Measurements from ENCODE around the gene CINP. TPM values are rescaled to one million over a fixed set of nuclear protein-coding genes. Genes with fewer than 3 reads are reported as not detected.

CINP gene
- total RNA-seq, 1 experiment from 2014 or later: 38.3 TPM

GRCh38 chr14:102375119-102375518 is 12.4 kb upstream of the CINP start:
- CTCF ChIA-PET: no interaction called here
- Mint-ChIP-seq H3K27ac (ENCODE audit: unreplicated experiment) (no peak overlapping the region), H3K27me3 (ENCODE audit: unreplicated experiment) (no peaks in the 10 kb centered on the region), H3K9me3 (ENCODE audit: low read depth, unreplicated experiment) (no peaks in the 10 kb centered on the region), H3K4me3 (ENCODE audit: low read depth, unreplicated experiment) (no peak overlapping the region), H3K4me1 (ENCODE audit: low read depth, unreplicated experiment) (no peaks in the 10 kb centered on the region), H3K36me3 (ENCODE audit: insufficient read depth, unreplicated experiment) (no peaks in the 10 kb centered on the region)
- no TSS peak for BruUV-seq (replicated peaks)
- intact Hi-C loops (cut with micrococcal nuclease; ENCODE audit: unreplicated experiment): no loop called here
- TF ChIP-seq, protein P1, sequence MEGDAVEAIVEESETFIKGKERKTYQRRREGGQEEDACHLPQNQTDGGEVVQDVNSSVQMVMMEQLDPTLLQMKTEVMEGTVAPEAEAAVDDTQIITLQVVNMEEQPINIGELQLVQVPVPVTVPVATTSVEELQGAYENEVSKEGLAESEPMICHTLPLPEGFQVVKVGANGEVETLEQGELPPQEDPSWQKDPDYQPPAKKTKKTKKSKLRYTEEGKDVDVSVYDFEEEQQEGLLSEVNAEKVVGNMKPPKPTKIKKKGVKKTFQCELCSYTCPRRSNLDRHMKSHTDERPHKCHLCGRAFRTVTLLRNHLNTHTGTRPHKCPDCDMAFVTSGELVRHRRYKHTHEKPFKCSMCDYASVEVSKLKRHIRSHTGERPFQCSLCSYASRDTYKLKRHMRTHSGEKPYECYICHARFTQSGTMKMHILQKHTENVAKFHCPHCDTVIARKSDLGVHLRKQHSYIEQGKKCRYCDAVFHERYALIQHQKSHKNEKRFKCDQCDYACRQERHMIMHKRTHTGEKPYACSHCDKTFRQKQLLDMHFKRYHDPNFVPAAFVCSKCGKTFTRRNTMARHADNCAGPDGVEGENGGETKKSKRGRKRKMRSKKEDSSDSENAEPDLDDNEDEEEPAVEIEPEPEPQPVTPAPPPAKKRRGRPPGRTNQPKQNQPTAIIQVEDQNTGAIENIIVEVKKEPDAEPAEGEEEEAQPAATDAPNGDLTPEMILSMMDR (IDR thresholded peaks at IDR 0.05; ENCODE audit: unreplicated experiment): no peak
- no peak for DNase-seq

GRCh38 chr14:102374264-102374663 is 11.6 kb upstream of the CINP start:
- Mint-ChIP-seq H3K9me3 (ENCODE audit: low read depth, unreplicated experiment) (no peaks in the 10 kb centered on the region), H3K4me1 (ENCODE audit: low read depth, unreplicated experiment) (no peaks in the 10 kb centered on the region), H3K27ac (ENCODE audit: unreplicated experiment) (no peak overlapping the region), H3K36me3 (ENCODE audit: insufficient read depth, unreplicated experiment) (no peaks in the 10 kb centered on the region), H3K27me3 (ENCODE audit: unreplicated experiment) (no peaks in the 10 kb centered on the region), H3K4me3 (ENCODE audit: low read depth, unreplicated experiment) (no peak overlapping the region)
- TF ChIP-seq, protein P1 (IDR thresholded peaks at IDR 0.05; ENCODE audit: unreplicated experiment): no peak
- no TSS peak for BruUV-seq (replicated peaks)
- intact Hi-C loops (cut with micrococcal nuclease; ENCODE audit: unreplicated experiment): no loop called here
- CTCF ChIA-PET: no interaction called here
- no peak for DNase-seq

DNA sequence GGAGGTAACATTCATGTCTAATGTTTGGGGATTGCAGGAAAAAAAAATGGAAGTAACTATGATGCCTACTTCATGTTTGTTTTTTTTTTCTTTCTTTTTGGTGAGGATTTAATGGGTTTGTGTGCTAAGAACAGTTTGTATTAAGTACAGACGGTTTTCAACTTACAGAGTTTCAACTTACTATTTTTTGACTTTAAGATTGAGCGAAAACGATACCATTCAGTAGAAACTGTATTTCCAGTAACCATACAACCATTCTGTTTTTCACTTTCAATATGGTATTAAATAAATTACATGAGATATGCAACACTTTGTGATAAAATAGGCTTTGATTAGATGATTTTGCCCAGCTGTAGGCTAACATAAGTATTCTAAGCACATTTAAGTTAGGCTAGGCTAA is 10.4 kb upstream of the CINP start:
- Mint-ChIP-seq H3K36me3 (ENCODE audit: insufficient read depth, unreplicated experiment) (no peaks in the 10 kb centered on the region), H3K27me3 (ENCODE audit: unreplicated experiment) (no peaks in the 10 kb centered on the region), H3K9me3 (ENCODE audit: low read depth, unreplicated experiment) (no peaks in the 10 kb centered on the region), H3K27ac (ENCODE audit: unreplicated experiment) (no peak overlapping the region), H3K4me1 (ENCODE audit: low read depth, unreplicated experiment) (no peaks in the 10 kb centered on the region), H3K4me3 (ENCODE audit: low read depth, unreplicated experiment) (no peak overlapping the region)
- intact Hi-C loops (cut with micrococcal nuclease; ENCODE audit: unreplicated experiment): no loop called here
- BruUV-seq (replicated peaks): no TSS peak
- no peak for DNase-seq
- CTCF ChIA-PET: no interaction called here
- TF ChIP-seq, protein P1 (IDR thresholded peaks at IDR 0.05; ENCODE audit: unreplicated experiment): no peak

- TF ChIP-seq, protein P1 (IDR thresholded peaks at IDR 0.05; ENCODE audit: unreplicated experiment): no peak
- Mint-ChIP-seq H3K4me3 (ENCODE audit: low read depth, unreplicated experiment) (no peak overlapping the region), H3K4me1 (ENCODE audit: low read depth, unreplicated experiment) (no peaks in the 10 kb centered on the region), H3K27me3 (ENCODE audit: unreplicated experiment) (no peaks in the 10 kb centered on the region), H3K36me3 (ENCODE audit: insufficient read depth, unreplicated experiment) (no peaks in the 10 kb centered on the region), H3K27ac (ENCODE audit: unreplicated experiment) (no peak overlapping the region), H3K9me3 (ENCODE audit: low read depth, unreplicated experiment) (no peaks in the 10 kb centered on the region)
- CTCF ChIA-PET: no interaction called here
- no TSS peak for BruUV-seq (replicated peaks)
- intact Hi-C loops (cut with micrococcal nuclease; ENCODE audit: unreplicated experiment): no loop called here
- DNase-seq: no peak
These were observed 8.7 kb upstream of the CINP start for GRCh38 chr14:102371361-102371760.
